Measurements from ENCODE around the gene PRPF40A.
A peak's percentile ranks its signal among the peaks of the same experiment; 100 is the strongest.

The PRPF40A gene

GRCh38 chr2:152613235-152613634 is 104.0 kb downstream of the PRPF40A start:
- DNase-seq, result no peak

GRCh38 chr2:152611458-152612231 is 105.6 kb downstream of the PRPF40A start:
- DNase-seq, result peak; percentile 63

- no peak for DNase-seq
These were observed 107.6 kb downstream of the PRPF40A start for GRCh38 chr2:152609699-152610098.

- no peak for DNase-seq
These were observed 108.1 kb downstream of the PRPF40A start for GRCh38 chr2:152609154-152609553.

GRCh38 chr2:152607793-152608300 is 109.4 kb downstream of the PRPF40A start:
- no peak for DNase-seq

- DNase-seq, result no peak
These were observed 110.3 kb downstream of the PRPF40A start for GRCh38 chr2:152606941-152607340.

GRCh38 chr2:152606081-152606480 is 111.2 kb downstream of the PRPF40A start:
- DNase-seq, result no peak

GRCh38 chr2:152603166-152603565 is 114.1 kb downstream of the PRPF40A start:
- no peak for DNase-seq

GRCh38 chr2:152602750-152603149 is 114.5 kb downstream of the PRPF40A start:
- no peak for DNase-seq

Data from RPMI8226 (cell line).